Fibroblast of skin of right quadriceps (primary cell): ENCODE data around the gene PTMS.

Experiments used
- DNase-seq: peaks from one replicate; pipeline ENCODE4 v3.0.0-alpha.2; 2013

Gene PTMS

GRCh38 chr12:6790496-6791150, 24.5 kb downstream of the PTMS start:
- DNase-seq = no peak

GRCh38 chr12:6791931-6792520, 25.9 kb downstream of the PTMS start:
- DNase-seq = no peak

- DNase-seq = no peak
These were observed 26.5 kb downstream of the PTMS start for GRCh38 chr12:6792522-6793201.

GRCh38 chr12:6795088-6795487, 28.9 kb downstream of the PTMS start:
- no peak for DNase-seq

GRCh38 chr12:6796576-6796975, 30.4 kb downstream of the PTMS start:
- DNase-seq = no peak

GRCh38 chr12:6799147-6799546, 33.0 kb downstream of the PTMS start:
- no peak for DNase-seq

GRCh38 chr12:6807170-6807569, 41.0 kb downstream of the PTMS start:
- peak; percentile 42 for DNase-seq

- no peak for DNase-seq
These were observed 42.9 kb downstream of the PTMS start for GRCh38 chr12:6809056-6809455.

GRCh38 chr12:6810758-6811157, 44.6 kb downstream of the PTMS start:
- no peak for DNase-seq

GRCh38 chr12:6813363-6813762, 47.2 kb downstream of the PTMS start:
- no peak for DNase-seq

GRCh38 chr12:6816598-6816997, 50.4 kb downstream of the PTMS start:
- no peak for DNase-seq

GRCh38 chr12:6817098-6817497, 50.9 kb downstream of the PTMS start:
- no peak for DNase-seq

GRCh38 chr12:6817662-6818157, 51.5 kb downstream of the PTMS start:
- DNase-seq = no peak

- DNase-seq = no peak
These were observed 52.1 kb downstream of the PTMS start for GRCh38 chr12:6818222-6818621.

GRCh38 chr12:6818645-6819044, 52.5 kb downstream of the PTMS start:
- DNase-seq = no peak

- no peak for DNase-seq
These were observed 53.2 kb downstream of the PTMS start for GRCh38 chr12:6819106-6820030.

- DNase-seq = no peak
These were observed 54.0 kb downstream of the PTMS start for GRCh38 chr12:6820166-6820565.
